Karpas-422 (cell line): ENCODE results near the gene IRF2. TPM values are rescaled to one million over a fixed set of nuclear protein-coding genes. Genes with fewer than 3 reads are reported as not detected.

Source experiments
- DNase-seq: peaks from one replicate; pipeline ENCODE4 v3.0.0-alpha.2; 2015
- H2AFZ ChIP-seq: fragments of 200-600 bp; sonication (generic); 2 replicates; pipeline ENCODE4 v1.6.1; 2014; ENCODE audit warnings: antibody characterized with exemption, low read length, mixed read lengths
- H3K27ac ChIP-seq: fragments of 200-600 bp; sonication (generic); 2 replicates; pipeline ENCODE4 v1.5.1; 2014; ENCODE audit warnings: mild to moderate bottlenecking, low read length, moderate library complexity
- H3K27me3 ChIP-seq: fragments of 200-600 bp; sonication (generic); 2 replicates; pipeline ENCODE4 v1.6.1; 2014; ENCODE audit warnings: low read length, mixed read lengths
- H3K36me3 ChIP-seq: fragments of 200-600 bp; sonication (generic); 2 replicates; pipeline ENCODE4 v1.6.1; 2014; ENCODE audit warnings: low read length, mixed read lengths; ENCODE audit not compliant: insufficient read depth
- H3K4me1 ChIP-seq: fragments of 200-600 bp; sonication (generic); 2 replicates; pipeline ENCODE4 v1.6.1; 2014; ENCODE audit warnings: mild to moderate bottlenecking, low read length, mixed read lengths
- H3K4me2 ChIP-seq: fragments of 200-600 bp; sonication (generic); 2 replicates; pipeline ENCODE4 v1.6.1; 2014; ENCODE audit warnings: low read length, low read depth, mild to moderate bottlenecking; ENCODE audit not compliant: poor library complexity, severe bottlenecking
- H3K4me3 ChIP-seq: fragments of 200-600 bp; sonication (generic); 2 replicates; pipeline ENCODE4 v1.5.1; 2014; ENCODE audit warnings: mild to moderate bottlenecking, antibody characterized with exemption, low read length, mixed read lengths
- H3K79me2 ChIP-seq: fragments of 200-600 bp; sonication (generic); 2 replicates; pipeline ENCODE4 v1.6.1; 2014; ENCODE audit warnings: mild to moderate bottlenecking, low read length, mixed read lengths
- H3K9ac ChIP-seq: fragments of 200-600 bp; sonication (generic); 2 replicates; pipeline ENCODE4 v1.6.0; 2014; ENCODE audit warnings: low read length
- H3K9me2 ChIP-seq: fragments of 200-600 bp; sonication (generic), shearing (Covaris generic); replicated peaks from 2 replicates; pipeline ENCODE4 v1.6.0; 2014; ENCODE audit warnings: mild to moderate bottlenecking, low read length, moderate library complexity; ENCODE audit not compliant: insufficient read depth
- H3K9me3 ChIP-seq: fragments of 300-700, 200-600 bp; sonication (generic); 2 replicates; pipeline ENCODE4 v1.6.1; 2014; ENCODE audit warnings: low read length, mixed read lengths
- H4K20me1 ChIP-seq: fragments of 200-600 bp; sonication (generic); 2 replicates; pipeline ENCODE4 v1.6.1; 2014; ENCODE audit warnings: mild to moderate bottlenecking, antibody characterized with exemption, low read length, low read depth; ENCODE audit not compliant: insufficient read depth
- total RNA-seq: library from RNA; depleted of rRNA; stranded (reverse); fragments of >200 nt; shearing (Covaris generic); gene quantifications from 2 replicates; pipeline ENCODE4 v1.2.3, GENCODE V29; 2014; ENCODE audit warnings: low replicate concordance

The IRF2 gene
- total RNA-seq, 1 experiment from 2014 or later = 35.5 TPM

GRCh38 chr4:184479516-184479950 is 5.2 kb upstream of the IRF2 start:
- no peak overlapping the region for H3K9ac ChIP-seq
- no peaks in the 10 kb centered on the region for H3K36me3 ChIP-seq
- H3K4me1 ChIP-seq = peaks cover 17% of the 10 kb centered on the region
- no peaks in the 10 kb centered on the region for H3K9me3 ChIP-seq
- no peaks in the 10 kb centered on the region for H4K20me1 ChIP-seq
- no peaks in the 10 kb centered on the region for H3K9me2 ChIP-seq
- H3K27me3 ChIP-seq = no peaks in the 10 kb centered on the region
- no peak for DNase-seq
- H3K4me3 ChIP-seq = no peak overlapping the region
- H2AFZ ChIP-seq = no peak overlapping the region
- H3K79me2 ChIP-seq = peaks cover 8% of the 10 kb centered on the region
- no peak overlapping the region for H3K4me2 ChIP-seq
- H3K27ac ChIP-seq = no peak overlapping the region

- no peaks in the 10 kb centered on the region for H3K36me3 ChIP-seq
- H3K4me1 ChIP-seq = peaks cover 18% of the 10 kb centered on the region
- no peak overlapping the region for H3K27ac ChIP-seq
- no peak overlapping the region for H2AFZ ChIP-seq
- no peaks in the 10 kb centered on the region for H3K9me3 ChIP-seq
- no peaks in the 10 kb centered on the region for H4K20me1 ChIP-seq
- H3K27me3 ChIP-seq = no peaks in the 10 kb centered on the region
- H3K4me3 ChIP-seq = no peak overlapping the region
- H3K9ac ChIP-seq = no peak overlapping the region
- H3K4me2 ChIP-seq = no peak overlapping the region
- H3K9me2 ChIP-seq = no peaks in the 10 kb centered on the region
- H3K79me2 ChIP-seq = peaks cover 18% of the 10 kb centered on the region
- no peak for DNase-seq
These were observed 3.0 kb upstream of the IRF2 start for GRCh38 chr4:184477201-184477999.

- no peaks in the 10 kb centered on the region for H3K36me3 ChIP-seq
- no peak overlapping the region for H3K27ac ChIP-seq
- H3K9ac ChIP-seq = no peak overlapping the region
- no peaks in the 10 kb centered on the region for H3K27me3 ChIP-seq
- no peaks in the 10 kb centered on the region for H4K20me1 ChIP-seq
- no peak overlapping the region for H2AFZ ChIP-seq
- H3K4me1 ChIP-seq = peaks cover 23% of the 10 kb centered on the region
- no peak overlapping the region for H3K4me2 ChIP-seq
- no peaks in the 10 kb centered on the region for H3K9me2 ChIP-seq
- no peak overlapping the region for H3K4me3 ChIP-seq
- peaks cover 25% of the 10 kb centered on the region for H3K79me2 ChIP-seq
- H3K9me3 ChIP-seq = no peaks in the 10 kb centered on the region
- no peak for DNase-seq
These were observed 2.3 kb upstream of the IRF2 start for GRCh38 chr4:184476695-184477094.

- DNase-seq = no peak
- Histone ChIP-seq H4K20me1 (no peaks in the 10 kb centered on the region), H3K9ac (peak overlapping the region; percentile 87), H3K27ac (peak overlapping the region; percentile 62), H3K4me2 (peak overlapping the region; percentile 84), H3K9me2 (no peaks in the 10 kb centered on the region), H3K36me3 (no peaks in the 10 kb centered on the region), H3K4me3 (peak overlapping the region; percentile 85), H3K79me2 (peaks cover 37% of the 10 kb centered on the region), H2AFZ (no peak overlapping the region), H3K27me3 (no peaks in the 10 kb centered on the region), H3K9me3 (no peaks in the 10 kb centered on the region), H3K4me1 (peaks cover 26% of the 10 kb centered on the region)
These were observed 1.1 kb upstream of the IRF2 start for GRCh38 chr4:184475498-184475897.

- no peak overlapping the region for H2AFZ ChIP-seq
- peaks cover 41% of the 10 kb centered on the region for H3K79me2 ChIP-seq
- no peaks in the 10 kb centered on the region for H3K9me2 ChIP-seq
- H3K36me3 ChIP-seq = no peaks in the 10 kb centered on the region
- H3K27ac ChIP-seq = peak overlapping the region; percentile 62
- peak overlapping the region; percentile 87 for H3K9ac ChIP-seq
- peak overlapping the region; percentile 85 for H3K4me3 ChIP-seq
- DNase-seq = peak; percentile 68
- H4K20me1 ChIP-seq = no peaks in the 10 kb centered on the region
- H3K9me3 ChIP-seq = no peaks in the 10 kb centered on the region
- peak overlapping the region; percentile 84 for H3K4me2 ChIP-seq
- H3K4me1 ChIP-seq = peaks cover 30% of the 10 kb centered on the region
- no peaks in the 10 kb centered on the region for H3K27me3 ChIP-seq
These were observed 729 bp upstream of the IRF2 start for GRCh38 chr4:184475096-184475461.

GRCh38 chr4:184473499-184474262 is 669 bp downstream of the IRF2 start:
- H3K9me2 ChIP-seq = no peaks in the 10 kb centered on the region
- no peaks in the 10 kb centered on the region for H3K36me3 ChIP-seq
- peaks cover 38% of the 10 kb centered on the region for H3K4me1 ChIP-seq
- H3K27me3 ChIP-seq = no peaks in the 10 kb centered on the region
- peak overlapping the region; percentile 85 for H3K4me3 ChIP-seq
- H3K4me2 ChIP-seq = peak overlapping the region; percentile 90
- peak; percentile 72 for DNase-seq
- H3K9ac ChIP-seq = peak overlapping the region; percentile 93
- no peaks in the 10 kb centered on the region for H3K9me3 ChIP-seq
- peak overlapping the region; percentile 94 for H3K27ac ChIP-seq
- H4K20me1 ChIP-seq = no peaks in the 10 kb centered on the region
- H2AFZ ChIP-seq = no peak overlapping the region
- H3K79me2 ChIP-seq = peaks cover 55% of the 10 kb centered on the region

- Histone ChIP-seq H3K27me3 (no peaks in the 10 kb centered on the region), H3K27ac (peak overlapping the region; percentile 83), H3K4me2 (peak overlapping the region; percentile 76), H3K9ac (peak overlapping the region; percentile 93), H3K4me3 (peak overlapping the region; percentile 75), H3K9me3 (no peaks in the 10 kb centered on the region), H3K4me1 (peaks cover 38% of the 10 kb centered on the region), H4K20me1 (no peaks in the 10 kb centered on the region), H3K79me2 (peaks cover 61% of the 10 kb centered on the region), H3K36me3 (no peaks in the 10 kb centered on the region), H2AFZ (no peak overlapping the region), H3K9me2 (no peaks in the 10 kb centered on the region)
- DNase-seq = peak; percentile 70
These were observed 1.5 kb downstream of the IRF2 start for GRCh38 chr4:184472614-184473498.
